Measurements from ENCODE around the gene BICDL1.

- TF ChIP-seq CTCF (IDR thresholded peaks at IDR 0.05; ENCODE audit: insufficient read depth, low read length, poor library complexity, severe bottlenecking) (no peak), EZH2phosphoT487 (conservative IDR thresholded peaks at IDR 0.05; ENCODE audit: low read length) (no peak)
Measured at GRCh38 chr12:119957135-119957534, 31.9 kb upstream of the BICDL1 start.
